ENCODE measurements around the gene TRAFD1. TPM values are rescaled to one million over a fixed set of nuclear protein-coding genes. Genes with fewer than 3 reads are reported as not detected.

The TRAFD1 gene
- total and polyA plus RNA-seq, 2 of the 13 experiments (the other 11 are each of a cell fraction or from before 2014, with no cell fraction given): 9.5 to 20.9 TPM

- TF ChIP-seq ZNF781 (CRISPR knock-in tag; IDR thresholded peaks at IDR 0.05; ENCODE audit: borderline replicate concordance, not compliant biosample characterization) (no peak), IRF1 (CRISPR knock-in tag; IDR thresholded peaks at IDR 0.05; ENCODE audit: low read depth) (no peak), MIER3 (CRISPR knock-in tag; IDR thresholded peaks at IDR 0.05; ENCODE audit: borderline replicate concordance) (no peak)
These were observed 69.4 kb downstream of the TRAFD1 start (continued) for GRCh38 chr12:112194601-112195247.

- Histone ChIP-seq H3K36me3 (replicated peaks in 1 of 2; ENCODE audit: control insufficient read depth in 1 of 2, insufficient read depth in 2 of 2, low read length in 2 of 2) (peaks cover 2 to 49% of the 10 kb centered on the region in 2 experiments; a peak in 4 of 5 replicates), H2AFZ (ENCODE audit: low read length) (no peak overlapping the region), H3K27ac (ENCODE audit: extremely low read length, insufficient read depth, low read length) (no peak overlapping the region), H3K4me3 (replicated peaks in 1 of 3; ENCODE audit: insufficient read depth in 1 of 3, low read depth in 2 of 3, low read length in 3 of 3) (no peak overlapping the region), H4K20me1 (ENCODE audit: insufficient read depth, low read length) (no peaks in the 10 kb centered on the region), H3K4me2 (ENCODE audit: low read depth, low read length) (no peak overlapping the region), H3K79me2 (ENCODE audit: insufficient read depth, low read length) (no peaks in the 10 kb centered on the region), H3K9ac (ENCODE audit: insufficient read depth, low read depth, low read length) (no peak overlapping the region), H3K27me3 (ENCODE audit: control insufficient read depth in 1 of 2, insufficient read depth in 2 of 2, low read length in 2 of 2) (no peaks in the 10 kb centered on the region), H3K9me3 (ENCODE audit: low read length) (no peaks in the 10 kb centered on the region), H3K4me1 (ENCODE audit: insufficient read depth, low read length) (peaks cover 6% of the 10 kb centered on the region)
- ATAC-seq: no peak
- intact Hi-C loops (cut with micrococcal nuclease; ENCODE audit: unreplicated experiment) (no loop called here), in situ Hi-C loops (cut with HindIII; ENCODE audit: extremely low pct_ligation_motif_present, low pct_unique_long_range_greater_than_20kb) (loop anchor here (5.0 kb wide), 1 partner anchor 191 kb away; no protein-coding TSS in a partner anchor)
- POLR2A ChIA-PET: no interaction called here
- BruUV-seq (replicated peaks): no TSS peak
- CTCF ChIA-PET (ENCODE audit: low intra/inter-chr PET ratio, low total read pairs): interaction anchor here (2.4 kb wide), 1 partner anchor 191 kb away, joined by 28 read pairs; no protein-coding TSS in a partner anchor
- no peak for DNase-seq (ENCODE audit: low spot score)
- WGBS (ENCODE audit: low lambda C conversion rate): 95% methylated on average over 9 of the region's 9 CpGs
- no peak for FAIRE-seq
- TF ChIP-seq ZBTB1 (CRISPR knock-in tag; IDR thresholded peaks at IDR 0.05; ENCODE audit: borderline replicate concordance): no peak
- no peak for TF ChIP-seq ZNF256 (CRISPR knock-in tag; conservative IDR thresholded peaks at IDR 0.05)
- no peak for TF ChIP-seq ZNF747 (CRISPR knock-in tag; IDR thresholded peaks at IDR 0.05; ENCODE audit: borderline replicate concordance)
- TF ChIP-seq ZC3H13 (CRISPR knock-in tag; IDR thresholded peaks at IDR 0.05): no peak
- no peak for TF ChIP-seq ZNF282 (IDR thresholded peaks at IDR 0.05; ENCODE audit: partially characterized antibody)
- no peak for TF ChIP-seq JUND (CRISPR knock-in tag; IDR thresholded peaks at IDR 0.05)
- TF ChIP-seq IRF1 (CRISPR knock-in tag; IDR thresholded peaks at IDR 0.05; ENCODE audit: low read depth): no peak
- no peak for TF ChIP-seq POLR2AphosphoS5 (IDR thresholded peaks at IDR 0.05; ENCODE audit: low read depth, low read length)
- TF ChIP-seq DMAP1 (CRISPR knock-in tag; IDR thresholded peaks at IDR 0.05): no peak
- TF ChIP-seq WIZ (CRISPR knock-in tag; IDR thresholded peaks at IDR 0.05): no peak
- no peak for TF ChIP-seq ARNTL (CRISPR knock-in tag; IDR thresholded peaks at IDR 0.05)
- TF ChIP-seq ZNF710 (CRISPR knock-in tag; IDR thresholded peaks at IDR 0.05; ENCODE audit: borderline replicate concordance): no peak
- TF ChIP-seq PCBP1 (IDR thresholded peaks at IDR 0.05; ENCODE audit: borderline replicate concordance, low read depth, low read length): no peak
- no peak for TF ChIP-seq ZNF101 (CRISPR knock-in tag; IDR thresholded peaks at IDR 0.05; ENCODE audit: borderline replicate concordance, low read depth)
- TF ChIP-seq ZSCAN22 (CRISPR knock-in tag; IDR thresholded peaks at IDR 0.05): no peak
- no peak for TF ChIP-seq ZNF333 (CRISPR knock-in tag; IDR thresholded peaks at IDR 0.05; ENCODE audit: borderline replicate concordance)
- no peak for TF ChIP-seq BCL6 (CRISPR knock-in tag; IDR thresholded peaks at IDR 0.05)
- TF ChIP-seq AGO1 (IDR thresholded peaks at IDR 0.05; ENCODE audit: low read depth, low read length, poor library complexity, severe bottlenecking): no peak
These were observed 71.0 kb downstream of the TRAFD1 start for GRCh38 chr12:112196196-112196875.
